GM23248 (cell line): ENCODE measurements around the gene C1orf21. TPM values are rescaled to one million over a fixed set of nuclear protein-coding genes. Genes with fewer than 3 reads are reported as not detected.
A peak's percentile ranks its signal among the peaks of the same experiment; 100 is the strongest.

Experiments used
- DNase-seq: peaks from one replicate; pipeline ENCODE4 v3.0.0-alpha.2; 2015
- H2AFZ ChIP-seq: fragments of 200-600 bp; sonication (generic); 2 replicates; pipeline ENCODE4 v1.6.1; 2016; ENCODE audit warnings: antibody characterized with exemption
- H3F3A ChIP-seq: fragments of 200-600 bp; sonication (generic); 2 replicates; pipeline ENCODE4 v1.6.1; 2016; ENCODE audit warnings: mild to moderate bottlenecking, antibody characterized with exemption, mixed run types; ENCODE audit not compliant: insufficient read depth
- H3K27ac ChIP-seq: fragments of 200-600 bp; sonication (generic); 2 replicates; pipeline ENCODE4 v1.5.1; 2016; ENCODE audit warnings: mild to moderate bottlenecking
- H3K27me3 ChIP-seq: fragments of 200-600 bp; sonication (generic); replicated peaks from 2 replicates; pipeline ENCODE4 v1.6.1; 2016; ENCODE audit warnings: mild to moderate bottlenecking; ENCODE audit not compliant: insufficient read depth
- H3K36me3 ChIP-seq: fragments of 200-600 bp; sonication (generic); 2 replicates; pipeline ENCODE4 v1.6.1; 2016; ENCODE audit warnings: low read depth, mild to moderate bottlenecking
- H3K4me1 ChIP-seq: fragments of 200-600 bp; sonication (generic); 2 replicates; pipeline ENCODE4 v1.6.1; 2016; ENCODE audit warnings: mild to moderate bottlenecking; ENCODE audit not compliant: insufficient read depth
- H3K4me2 ChIP-seq: fragments of 200-600 bp; sonication (generic); one replicate; pipeline ENCODE4 v1.6.1; 2016; ENCODE audit warnings: mild to moderate bottlenecking; ENCODE audit not compliant: unreplicated experiment
- H3K4me3 ChIP-seq: fragments of 200-600 bp; sonication (generic); 2 replicates; pipeline ENCODE4 v1.5.1; 2016; ENCODE audit warnings: mild to moderate bottlenecking
- H3K79me2 ChIP-seq: fragments of 200-600 bp; sonication (generic); 2 replicates; pipeline ENCODE4 v1.6.1; 2016; ENCODE audit warnings: mild to moderate bottlenecking; ENCODE audit not compliant: insufficient read depth
- H3K9ac ChIP-seq: fragments of 200-600 bp; sonication (generic); 2 replicates; pipeline ENCODE4 v1.6.1; 2016; ENCODE audit warnings: mild to moderate bottlenecking
- H3K9me2 ChIP-seq: fragments of 200-600 bp; sonication (generic); 2 replicates; pipeline ENCODE4 v1.6.1; 2016; ENCODE audit warnings: mixed run types, mild to moderate bottlenecking, moderate library complexity; ENCODE audit not compliant: insufficient read depth
- H3K9me3 ChIP-seq: fragments of 200-600 bp; sonication (generic); one replicate; pipeline ENCODE4 v1.6.1; 2017; ENCODE audit warnings: low read depth
- H4K20me1 ChIP-seq: fragments of 200-600 bp; sonication (generic); 2 replicates; pipeline ENCODE4 v1.6.0; 2016; ENCODE audit not compliant: insufficient read depth
- EZH2 ChIP-seq: fragments of 200-600 bp; sonication (generic); IDR thresholded peaks from 2 replicates; pipeline ENCODE4 v1.6.1; 2018; ENCODE audit warnings: antibody characterized with exemption, mild to moderate bottlenecking; ENCODE audit not compliant: insufficient read depth, poor library complexity, severe bottlenecking
- EZH2phosphoT487 ChIP-seq: fragments of 200-600 bp; sonication (generic); IDR thresholded peaks from 2 replicates; pipeline ENCODE4 v1.6.1; 2018; ENCODE audit warnings: antibody characterized with exemption, moderate library complexity, mild to moderate bottlenecking, low read depth; ENCODE audit not compliant: insufficient read depth
- WGBS, 2 experiments: methylation state at CpG; one replicate each; pipeline ENCODE4 v1.1.6; 2015 to 2017; ENCODE audit warnings: low lambda C conversion rate in 2 of 2, low coverage in 1 of 2; ENCODE audit errors: missing lambda C conversion rate in 2 of 2; 5-methylcytosine and 5-hydroxymethylcytosine counted together
- in situ Hi-C: fragments of 300-500 bp; cut with MboI; formaldehyde crosslinking; loops from 2 replicates; pipeline ENCODE4 v1.15.0; 2020
- polyA plus RNA-seq: library from polyadenylated mRNA; unstranded; fragments of >200 nt; fragmentation: Nextera tagmentation; extraction: Ambion mirVana; gene quantifications from 2 replicates; pipeline ENCODE4 v1.2.1, GENCODE V29; 2016
- total RNA-seq: library from RNA; depleted of rRNA; stranded (reverse); fragments of >200 nt; shearing (Covaris generic); gene quantifications from 2 replicates; pipeline ENCODE4 v1.2.3, GENCODE V29; 2014

Gene C1orf21
- total and polyA plus RNA-seq, 2 experiments from 2014 or later = 16.7 to 20.0 TPM

DNA sequence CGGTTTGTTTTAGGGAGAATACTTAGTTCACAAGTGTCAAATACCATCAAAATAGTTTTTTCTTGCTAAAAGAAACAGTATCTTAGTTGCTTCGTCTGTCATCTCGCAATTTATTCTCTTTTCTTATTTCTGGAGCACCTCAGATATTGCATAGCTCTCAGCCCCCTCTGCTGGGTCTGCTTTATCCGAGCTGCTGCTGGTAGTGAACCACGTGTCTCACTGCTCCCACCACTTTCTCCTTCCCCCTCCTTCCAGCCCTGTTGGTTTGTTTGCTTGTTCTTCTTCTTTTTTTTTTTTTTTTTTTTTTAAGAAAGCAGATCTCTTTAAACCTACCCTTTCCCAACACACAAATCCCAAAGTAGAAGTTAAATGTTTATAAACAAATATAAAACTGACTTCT lies 197.0 kb downstream of the C1orf21 start:
- DNase-seq = no peak
- WGBS, 2 experiments = 72 to 73% methylated on average over 5 of the region's 5 CpGs
- Histone ChIP-seq H3F3A (no peaks in the 10 kb centered on the region), H3K4me2 (no peak overlapping the region), H3K36me3 (no peaks in the 10 kb centered on the region), H3K4me1 (no peaks in the 10 kb centered on the region), H3K4me3 (no peak overlapping the region), H3K9me2 (no peaks in the 10 kb centered on the region), H3K9ac (no peak overlapping the region), H3K27ac (no peak overlapping the region), H3K9me3 (no peaks in the 10 kb centered on the region), H3K27me3 (no peaks in the 10 kb centered on the region), H3K79me2 (no peaks in the 10 kb centered on the region), H2AFZ (no peak overlapping the region), H4K20me1 (no peaks in the 10 kb centered on the region)
- TF ChIP-seq EZH2 = no peak
- in situ Hi-C loops = no loop called here

GRCh38 chr1:184588701-184589100 lies 201.9 kb downstream of the C1orf21 start:
- in situ Hi-C loops = no loop called here
- Histone ChIP-seq H2AFZ (no peak overlapping the region), H3K9me2 (no peaks in the 10 kb centered on the region), H3K79me2 (no peaks in the 10 kb centered on the region), H3F3A (no peaks in the 10 kb centered on the region), H3K4me3 (no peak overlapping the region), H4K20me1 (no peaks in the 10 kb centered on the region), H3K27ac (no peak overlapping the region), H3K36me3 (no peaks in the 10 kb centered on the region), H3K4me2 (no peak overlapping the region), H3K27me3 (no peaks in the 10 kb centered on the region), H3K9me3 (no peaks in the 10 kb centered on the region), H3K4me1 (no peaks in the 10 kb centered on the region), H3K9ac (no peak overlapping the region)
- TF ChIP-seq EZH2 (no peak), EZH2phosphoT487 (no peak)
- 98 to 100% methylated on average over 3 of the region's 3 CpGs for WGBS, 2 experiments
- DNase-seq = no peak

DNA sequence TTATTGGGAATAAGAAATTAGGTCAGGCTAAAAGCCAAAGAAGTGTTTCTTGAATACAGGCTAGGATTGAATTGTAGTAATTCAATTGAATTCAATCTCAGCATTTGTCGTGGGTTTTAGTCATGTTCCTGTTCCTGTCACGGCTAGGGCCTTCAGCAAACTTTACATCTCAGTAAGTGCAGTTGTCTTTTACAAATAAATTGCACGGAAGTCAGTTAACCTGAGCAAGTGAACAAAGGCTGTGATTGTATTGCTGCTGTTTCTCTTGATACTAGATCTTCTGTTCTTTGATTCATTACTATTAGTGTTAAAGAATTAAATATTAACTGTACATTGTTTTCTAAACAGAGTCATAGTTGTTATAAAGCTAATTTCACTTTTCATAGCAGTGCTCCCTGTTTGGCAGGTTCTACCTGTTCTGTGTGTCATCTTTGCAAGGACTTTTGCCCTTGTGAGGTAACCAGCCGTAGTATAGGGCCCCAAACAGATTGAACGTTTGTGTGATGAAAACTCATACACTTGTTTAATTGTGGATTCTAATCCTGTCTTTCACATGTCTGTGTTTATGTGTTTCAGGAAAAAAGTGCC lies 203.4 kb downstream of the C1orf21 start:
- H3K9ac ChIP-seq = no peak overlapping the region
- in situ Hi-C loops = no loop called here
- no peak overlapping the region for H3K4me2 ChIP-seq
- H3F3A ChIP-seq = no peaks in the 10 kb centered on the region
- H3K9me2 ChIP-seq = no peaks in the 10 kb centered on the region
- H3K4me3 ChIP-seq = no peak overlapping the region
- H3K4me1 ChIP-seq = peaks cover 1% of the 10 kb centered on the region
- H3K27me3 ChIP-seq = no peaks in the 10 kb centered on the region
- TF ChIP-seq EZH2phosphoT487 (no peak), EZH2 (no peak)
- DNase-seq = no peak
- H3K9me3 ChIP-seq = no peaks in the 10 kb centered on the region
- no peaks in the 10 kb centered on the region for H3K36me3 ChIP-seq
- WGBS, 2 experiments = 63 to 67% methylated on average over 5 of the region's 5 CpGs
- no peak overlapping the region for H3K27ac ChIP-seq
- no peaks in the 10 kb centered on the region for H3K79me2 ChIP-seq
- H4K20me1 ChIP-seq = no peaks in the 10 kb centered on the region
- no peak overlapping the region for H2AFZ ChIP-seq

DNA sequence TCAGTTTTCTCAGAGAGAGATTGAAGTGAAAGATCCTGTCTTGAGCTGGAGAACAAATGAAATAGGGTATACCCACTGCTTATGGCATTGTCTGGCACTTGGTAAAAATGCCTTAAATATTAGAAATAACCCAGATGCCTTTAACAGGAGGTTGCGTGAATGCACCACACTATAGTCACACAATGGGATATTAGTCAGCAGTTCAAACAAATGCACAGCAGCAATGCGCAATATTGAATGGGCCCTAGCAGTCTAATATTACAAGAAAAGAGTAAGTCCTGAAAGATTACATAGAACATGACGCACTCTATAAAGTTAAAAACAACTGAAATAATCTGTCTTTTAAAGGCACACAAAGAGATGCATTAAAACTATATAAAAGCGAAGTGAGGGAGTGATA lies 206.8 kb downstream of the C1orf21 start:
- DNase-seq = no peak
- H3K4me2 ChIP-seq = no peak overlapping the region
- H3K36me3 ChIP-seq = no peaks in the 10 kb centered on the region
- H3K27me3 ChIP-seq = no peaks in the 10 kb centered on the region
- H3K9me3 ChIP-seq = no peaks in the 10 kb centered on the region
- no peak overlapping the region for H3K4me3 ChIP-seq
- H2AFZ ChIP-seq = no peak overlapping the region
- WGBS, 2 experiments = 95 to 98% methylated on average over 4 of the region's 4 CpGs
- H3K79me2 ChIP-seq = no peaks in the 10 kb centered on the region
- peaks cover 5% of the 10 kb centered on the region; the same call in 1 of the 2 replicates for H3F3A ChIP-seq
- H3K9ac ChIP-seq = no peak overlapping the region
- no peaks in the 10 kb centered on the region for H3K9me2 ChIP-seq
- in situ Hi-C loops = no loop called here
- H4K20me1 ChIP-seq = no peaks in the 10 kb centered on the region
- TF ChIP-seq EZH2phosphoT487 (no peak), EZH2 (no peak)
- no peak overlapping the region for H3K27ac ChIP-seq
- H3K4me1 ChIP-seq = peaks cover 20% of the 10 kb centered on the region

DNA sequence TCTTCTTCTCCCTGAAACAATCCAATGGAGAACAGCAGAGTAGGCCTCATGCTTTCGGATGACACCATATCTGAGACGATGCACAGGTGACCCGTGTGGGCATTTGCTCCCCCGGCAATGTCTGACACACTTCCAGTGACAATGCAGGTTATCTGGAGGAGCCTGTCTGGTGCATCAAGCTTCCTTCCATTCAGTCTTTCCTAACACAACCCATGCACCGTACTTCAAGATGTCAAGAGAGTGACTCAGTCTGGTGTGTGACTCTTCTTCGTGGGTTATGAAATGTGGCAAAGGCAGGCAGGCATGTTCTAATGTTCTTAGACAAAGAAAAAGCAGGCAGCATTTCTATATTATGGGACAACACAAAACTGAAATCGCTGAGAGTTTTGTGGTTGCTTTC lies 208.8 kb downstream of the C1orf21 start:
- no peaks in the 10 kb centered on the region for H4K20me1 ChIP-seq
- H3K27me3 ChIP-seq = no peaks in the 10 kb centered on the region
- TF ChIP-seq EZH2phosphoT487 (no peak), EZH2 (no peak)
- H3K27ac ChIP-seq = no peak overlapping the region
- peaks cover 5% of the 10 kb centered on the region; the same call in 1 of the 2 replicates for H3F3A ChIP-seq
- peaks cover 20% of the 10 kb centered on the region for H3K4me1 ChIP-seq
- no peak overlapping the region for H3K4me2 ChIP-seq
- no peak overlapping the region for H3K9ac ChIP-seq
- no peaks in the 10 kb centered on the region for H3K9me2 ChIP-seq
- H2AFZ ChIP-seq = no peak overlapping the region
- 48 to 49% methylated on average over 7 of the region's 7 CpGs for WGBS, 2 experiments
- in situ Hi-C loops = no loop called here
- no peaks in the 10 kb centered on the region for H3K36me3 ChIP-seq
- peak; percentile 89 for DNase-seq
- no peaks in the 10 kb centered on the region for H3K9me3 ChIP-seq
- no peaks in the 10 kb centered on the region for H3K79me2 ChIP-seq
- H3K4me3 ChIP-seq = no peak overlapping the region
